Upper lobe of right lung (tissue), 1 donor: Measurements from ENCODE around the gene NAA16. TPM values are rescaled to one million over a fixed set of nuclear protein-coding genes. Genes with fewer than 3 reads are reported as not detected.

Experiments used
- ATAC-seq: fragments of 200-7000 bp; cut with Tn5 transposase; one replicate; pipeline ENCODE4 v1.9.1; 2020; ENCODE audit warnings: mild to moderate bottlenecking, moderate library complexity
- DNase-seq: peaks from one replicate; pipeline ENCODE4 v3.0.0-alpha.2; 2020
- H3K27ac ChIP-seq: fragments of 200-600 bp; one replicate; pipeline ENCODE4 v1.8.0; 2022
- H3K27me3 ChIP-seq: fragments of 200-600 bp; one replicate; pipeline ENCODE4 v1.8.0; 2022; ENCODE audit warnings: mild to moderate bottlenecking
- H3K36me3 ChIP-seq: fragments of 200-600 bp; one replicate; pipeline ENCODE4 v1.8.0; 2022
- H3K4me1 ChIP-seq: fragments of 200-600 bp; one replicate; pipeline ENCODE4 v1.8.0; 2022
- H3K4me3 ChIP-seq: fragments of 200-600 bp; one replicate; pipeline ENCODE4 v1.8.0; 2022; ENCODE audit warnings: mild to moderate bottlenecking
- H3K9me3 ChIP-seq: fragments of 200-600 bp; one replicate; pipeline ENCODE4 v1.8.0; 2022
- intact Hi-C: fragments of 100-400 bp; cut with DNase I; formaldehyde crosslinking; loops from one replicate; pipeline ENCODE4 v1.11.0; 2022
- total RNA-seq: library from RNA; stranded (reverse); fragmentation: NEBNext Ultra II Directional; extraction: Animal tissue kit (Norgen Biotek cat#: 25700); gene quantifications from one replicate; pipeline ENCODE4 v1.2.1, GENCODE V29; 2021
- TF ChIP-seq, protein P1 (sequence below): fragments of 200-600 bp; IDR thresholded peaks from one replicate; pipeline ENCODE4 v1.8.0; 2022; ENCODE audit warnings: antibody characterized with exemption
- donor health status: DM: no; HTN: yes; CAD: no; lungs with severe emphysema.

The NAA16 gene
- total RNA-seq, 1 donor from 2014 or later: 20.9 TPM

DNA sequence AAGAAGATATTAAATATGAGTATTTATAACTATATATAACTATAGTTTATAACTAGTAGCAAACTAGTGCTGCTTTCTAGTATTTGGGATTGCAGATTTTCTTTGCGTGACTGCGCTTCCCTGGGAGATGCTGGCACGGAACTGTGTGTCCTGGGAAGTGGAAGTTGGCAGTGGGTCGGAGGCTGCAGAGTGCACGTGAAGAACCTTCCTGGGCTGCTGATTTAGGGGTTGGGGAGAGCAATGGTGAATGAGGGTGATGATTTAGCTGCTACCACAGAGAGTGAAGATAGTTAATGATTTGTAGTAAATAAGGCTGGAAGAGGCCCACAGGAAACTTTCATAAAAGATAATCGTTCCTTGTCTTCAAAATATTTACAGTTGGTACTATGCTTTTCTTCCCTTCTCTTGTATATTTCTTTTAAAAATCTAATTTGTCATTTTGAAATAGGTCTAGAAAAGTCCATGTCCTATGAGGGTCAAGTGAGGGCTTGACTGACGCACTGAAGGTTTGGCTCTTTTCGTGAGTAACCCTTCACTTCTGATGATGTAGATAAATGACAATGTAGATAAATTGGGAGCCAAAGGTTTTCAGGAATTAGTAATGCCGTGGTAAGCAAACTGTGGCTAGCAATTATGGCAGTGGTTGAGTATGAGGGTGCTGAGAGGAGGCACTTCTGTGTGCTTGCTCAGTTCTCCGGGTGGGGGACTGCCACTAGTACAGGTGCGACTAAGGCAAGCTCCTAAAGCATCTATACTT lies 3.0 kb upstream of the NAA16 start:
- intact Hi-C loops: no loop called here
- Histone ChIP-seq H3K27me3 (no peaks in the 10 kb centered on the region), H3K9me3 (no peaks in the 10 kb centered on the region), H3K4me1 (peaks cover 3% of the 10 kb centered on the region), H3K36me3 (no peaks in the 10 kb centered on the region), H3K4me3 (no peak overlapping the region), H3K27ac (no peak overlapping the region)
- ATAC-seq: no peak
- TF ChIP-seq, protein P1, sequence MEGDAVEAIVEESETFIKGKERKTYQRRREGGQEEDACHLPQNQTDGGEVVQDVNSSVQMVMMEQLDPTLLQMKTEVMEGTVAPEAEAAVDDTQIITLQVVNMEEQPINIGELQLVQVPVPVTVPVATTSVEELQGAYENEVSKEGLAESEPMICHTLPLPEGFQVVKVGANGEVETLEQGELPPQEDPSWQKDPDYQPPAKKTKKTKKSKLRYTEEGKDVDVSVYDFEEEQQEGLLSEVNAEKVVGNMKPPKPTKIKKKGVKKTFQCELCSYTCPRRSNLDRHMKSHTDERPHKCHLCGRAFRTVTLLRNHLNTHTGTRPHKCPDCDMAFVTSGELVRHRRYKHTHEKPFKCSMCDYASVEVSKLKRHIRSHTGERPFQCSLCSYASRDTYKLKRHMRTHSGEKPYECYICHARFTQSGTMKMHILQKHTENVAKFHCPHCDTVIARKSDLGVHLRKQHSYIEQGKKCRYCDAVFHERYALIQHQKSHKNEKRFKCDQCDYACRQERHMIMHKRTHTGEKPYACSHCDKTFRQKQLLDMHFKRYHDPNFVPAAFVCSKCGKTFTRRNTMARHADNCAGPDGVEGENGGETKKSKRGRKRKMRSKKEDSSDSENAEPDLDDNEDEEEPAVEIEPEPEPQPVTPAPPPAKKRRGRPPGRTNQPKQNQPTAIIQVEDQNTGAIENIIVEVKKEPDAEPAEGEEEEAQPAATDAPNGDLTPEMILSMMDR: no peak
- DNase-seq: no peak

DNA sequence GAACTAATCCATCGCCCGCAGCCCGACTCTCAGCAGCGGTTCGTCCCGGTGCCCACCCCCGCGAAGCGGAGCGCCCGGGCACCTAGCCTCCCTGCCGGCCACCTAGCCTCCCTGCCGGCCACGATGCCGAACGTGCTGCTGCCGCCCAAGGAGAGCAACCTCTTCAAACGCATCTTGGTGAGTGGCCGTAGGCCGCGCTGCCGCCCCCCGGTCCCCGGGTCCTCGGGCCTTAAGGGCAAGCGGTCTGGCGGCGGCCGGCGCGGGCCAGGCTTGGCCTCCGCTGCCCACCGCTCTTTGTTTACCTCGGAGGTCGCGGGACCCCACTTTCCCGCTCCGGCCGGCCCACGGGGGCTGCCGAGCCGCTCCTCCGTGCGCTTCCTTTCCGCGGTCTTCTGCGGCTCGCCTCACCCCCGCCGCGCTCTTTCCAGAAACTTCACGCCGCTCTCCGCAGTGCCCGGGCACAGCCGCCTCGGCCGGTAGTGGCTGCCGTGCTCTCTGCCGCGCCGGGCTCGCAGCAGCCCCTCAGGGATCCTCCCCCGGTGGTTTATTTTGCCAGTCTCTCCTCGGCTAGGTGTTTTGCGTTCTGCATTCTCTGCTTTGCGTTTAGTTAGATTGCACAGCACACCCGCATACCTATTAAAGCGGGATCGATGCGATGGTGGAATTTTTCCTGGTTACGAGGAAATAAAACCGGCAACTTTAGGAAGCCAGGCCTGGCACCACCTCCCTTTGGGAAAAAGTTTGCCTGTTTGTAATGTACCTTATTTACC lies 524 bp downstream of the NAA16 start:
- Histone ChIP-seq H3K4me1 (peaks cover 28% of the 10 kb centered on the region), H3K27ac (peak overlapping the region; percentile 88), H3K27me3 (no peaks in the 10 kb centered on the region), H3K36me3 (no peaks in the 10 kb centered on the region), H3K9me3 (no peaks in the 10 kb centered on the region), H3K4me3 (peak overlapping the region; percentile 87)
- TF ChIP-seq, protein P1: peak; percentile 15
- intact Hi-C loops: no loop called here
- peak; percentile 77 for ATAC-seq
- DNase-seq: peak; percentile 80

DNA sequence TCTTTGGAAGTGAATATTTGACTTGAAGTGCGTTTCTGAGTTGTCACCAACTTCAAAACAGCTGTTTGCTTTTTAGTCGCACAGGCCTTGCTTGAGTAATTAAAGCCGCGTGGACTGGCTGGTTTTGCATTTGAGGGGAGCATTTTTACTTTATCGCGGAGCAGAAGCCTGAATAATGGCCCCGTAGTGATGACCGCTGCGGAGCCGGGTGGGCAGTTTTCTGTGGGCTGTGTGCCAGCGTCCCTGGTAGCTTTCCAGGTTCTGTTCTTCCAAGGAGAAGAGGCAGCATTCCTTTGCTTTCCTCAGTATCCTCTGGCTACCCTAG lies 1.1 kb downstream of the NAA16 start:
- peak overlapping the region; percentile 88 for H3K27ac ChIP-seq
- peaks cover 28% of the 10 kb centered on the region for H3K4me1 ChIP-seq
- TF ChIP-seq, protein P1: no peak
- H3K9me3 ChIP-seq: no peaks in the 10 kb centered on the region
- DNase-seq: peak; percentile 66
- H3K4me3 ChIP-seq: peak overlapping the region; percentile 87
- intact Hi-C loops: no loop called here
- ATAC-seq: peak; percentile 5
- no peaks in the 10 kb centered on the region for H3K36me3 ChIP-seq
- no peaks in the 10 kb centered on the region for H3K27me3 ChIP-seq

DNA sequence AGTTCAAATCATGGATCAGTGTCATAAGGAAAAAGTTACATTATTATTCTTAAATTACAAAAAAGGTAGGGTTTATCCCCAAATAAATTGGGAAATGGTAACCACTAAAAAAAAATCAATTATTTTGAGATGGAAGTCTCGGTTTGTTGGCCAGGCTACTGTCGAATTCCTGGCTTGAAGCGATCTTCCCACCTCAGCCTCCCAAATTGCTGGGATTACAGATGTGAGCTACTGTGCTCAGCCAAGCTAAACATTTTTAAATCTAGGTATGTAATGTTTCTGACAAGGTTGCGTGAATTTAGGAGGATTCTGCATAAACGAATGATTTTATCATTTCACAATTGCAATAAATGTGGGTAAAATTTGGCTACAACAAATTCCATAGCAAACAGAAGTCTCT lies 2.0 kb downstream of the NAA16 start:
- ATAC-seq (no peak), DNase-seq (no peak)
- intact Hi-C loops: no loop called here
- TF ChIP-seq, protein P1: no peak
- Histone ChIP-seq H3K4me1 (peaks cover 28% of the 10 kb centered on the region), H3K27me3 (no peaks in the 10 kb centered on the region), H3K27ac (no peak overlapping the region), H3K4me3 (peak overlapping the region; percentile 87), H3K9me3 (no peaks in the 10 kb centered on the region), H3K36me3 (no peaks in the 10 kb centered on the region)

DNA sequence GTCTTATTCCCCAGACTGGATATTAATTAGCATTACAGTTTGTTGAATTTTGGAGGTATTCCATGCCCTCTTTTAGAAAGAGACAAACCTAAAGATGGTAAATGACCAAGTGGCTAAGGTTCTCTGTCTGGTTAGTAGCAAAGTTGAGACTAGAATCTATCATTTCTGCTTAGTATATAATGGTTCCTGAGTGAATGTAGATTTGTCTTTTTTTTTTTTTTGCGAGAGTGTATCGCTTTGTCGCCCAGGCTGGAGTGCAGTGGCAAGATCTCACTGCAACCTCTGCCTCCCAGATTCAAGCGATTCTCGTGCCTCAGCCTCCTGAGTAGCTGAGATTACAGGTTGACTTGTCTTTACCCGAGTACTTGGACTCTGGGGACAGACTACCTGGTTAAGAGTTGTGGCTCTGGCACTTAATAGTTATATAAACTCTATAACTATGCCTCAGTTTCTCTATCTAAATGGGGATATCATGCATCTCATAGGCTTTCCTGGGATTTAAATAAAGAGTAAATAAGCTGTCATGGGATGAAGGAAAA lies 2.7 kb downstream of the NAA16 start:
- no peaks in the 10 kb centered on the region for H3K27me3 ChIP-seq
- H3K9me3 ChIP-seq: no peaks in the 10 kb centered on the region
- intact Hi-C loops: no loop called here
- H3K27ac ChIP-seq: no peak overlapping the region
- no peaks in the 10 kb centered on the region for H3K36me3 ChIP-seq
- peak overlapping the region; percentile 87 for H3K4me3 ChIP-seq
- ATAC-seq (no peak), DNase-seq (no peak)
- peaks cover 31% of the 10 kb centered on the region for H3K4me1 ChIP-seq
- TF ChIP-seq, protein P1: no peak
